NCI-H510A (cell line): ENCODE results near the gene ZMYND11.
"Not testable (repeated sequence)": the region's sequence is repeated elsewhere in the genome, so short reads cannot be mapped to it uniquely, and the experiment has no call there.

Experiments used
- DNase-seq: peaks from one replicate; lab custom pipeline; 2025; lab: John Stamatoyannopoulos, UW

Gene ZMYND11

GRCh38 chr10:282294-283139, 147.3 kb downstream of the ZMYND11 start:
- no peak for DNase-seq

- no peak for DNase-seq
Measured at GRCh38 chr10:283140-283479, 147.9 kb downstream of the ZMYND11 start.

- no peak for DNase-seq
Measured at GRCh38 chr10:283916-284356, 148.7 kb downstream of the ZMYND11 start.

DNA sequence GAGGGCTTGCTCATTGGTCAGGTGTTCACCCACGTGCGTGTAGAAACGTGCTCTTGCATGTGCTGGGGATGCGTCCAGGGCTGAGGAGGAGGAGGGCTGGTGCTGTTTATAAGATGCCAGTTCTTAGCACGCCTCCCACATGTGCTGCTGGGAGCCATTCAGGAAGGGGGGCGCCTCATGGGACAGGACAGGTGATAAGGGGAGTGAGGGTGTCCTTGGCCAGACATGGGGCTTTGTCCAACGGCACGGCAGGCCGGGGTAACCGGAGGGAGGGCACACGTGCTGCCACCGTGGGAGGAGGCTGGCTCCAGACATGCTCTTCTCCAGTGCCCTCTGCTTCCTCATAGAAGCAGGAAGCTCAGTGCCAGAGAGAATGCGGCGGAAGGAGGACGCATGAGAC, 150.0 kb downstream of the ZMYND11 start:
- DNase-seq: no peak

- no peak for DNase-seq
Measured at GRCh38 chr10:287026-287709, 151.9 kb downstream of the ZMYND11 start.

- no peak for DNase-seq
Measured at GRCh38 chr10:287814-288213, 152.6 kb downstream of the ZMYND11 start.

DNA sequence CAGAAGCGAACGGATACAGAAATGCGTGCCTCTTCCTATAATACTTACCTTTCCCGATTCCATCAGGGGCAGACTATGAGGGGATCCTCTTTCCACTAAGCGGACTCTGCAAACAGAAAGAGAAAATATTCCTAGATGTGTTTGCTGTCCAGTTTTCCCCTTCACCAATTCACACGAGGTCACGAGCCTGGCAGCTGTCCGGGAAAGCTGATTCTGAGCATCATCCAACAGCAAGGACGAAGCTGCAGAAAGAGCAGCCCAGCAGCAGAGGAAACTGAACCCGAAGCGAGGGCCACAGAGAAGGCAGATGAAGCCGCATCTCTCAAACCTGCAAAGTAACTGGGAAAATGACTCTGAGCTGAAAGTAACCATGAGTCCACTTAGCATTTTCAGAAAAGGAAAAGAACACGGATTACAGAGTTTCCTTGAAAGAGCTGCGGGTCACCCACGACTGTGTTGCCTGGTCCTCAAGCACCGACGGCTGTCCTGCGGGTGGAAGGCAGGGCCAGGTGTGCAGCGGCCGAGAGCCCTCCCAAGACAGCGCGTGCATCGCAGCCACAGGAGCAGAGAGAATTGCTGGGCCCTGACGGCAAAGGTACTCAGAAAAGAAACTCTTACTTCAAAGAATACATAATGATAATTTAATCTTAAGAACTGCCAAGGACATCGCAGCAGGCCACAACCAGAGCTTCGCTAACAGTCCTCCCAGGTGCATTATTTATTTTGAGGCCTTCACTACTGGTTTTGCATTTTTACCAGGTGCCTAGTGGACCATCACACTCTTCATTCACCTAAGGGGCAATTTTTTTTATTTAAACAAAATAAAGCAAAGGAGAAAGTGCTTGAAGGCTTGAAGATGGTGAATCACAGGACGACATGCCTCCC, 153.3 kb downstream of the ZMYND11 start:
- DNase-seq: no peak

GRCh38 chr10:289581-289980, 154.3 kb downstream of the ZMYND11 start:
- DNase-seq: no peak

GRCh38 chr10:290026-290725, 154.9 kb downstream of the ZMYND11 start:
- no peak for DNase-seq

DNA sequence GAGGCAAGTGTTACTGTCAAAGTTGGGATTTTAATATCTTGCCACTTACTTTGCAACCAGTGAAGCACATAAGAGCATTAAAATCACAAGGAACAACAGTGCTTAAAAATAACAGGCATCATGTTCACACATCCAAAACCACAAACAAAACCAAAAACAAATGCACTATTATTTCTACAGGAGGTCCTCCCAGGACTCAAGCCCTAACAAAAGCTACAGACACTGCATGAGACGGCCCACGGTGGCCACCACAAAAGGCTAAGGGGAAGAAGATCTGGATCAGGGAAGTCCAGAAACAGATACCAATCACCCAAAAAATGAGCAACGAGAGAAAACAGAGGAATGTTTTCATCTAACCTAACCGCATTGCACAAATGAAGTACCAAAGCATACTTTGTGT, 158.4 kb downstream of the ZMYND11 start:
- DNase-seq: no peak

- no peak for DNase-seq
Measured at GRCh38 chr10:297567-297966, 162.3 kb downstream of the ZMYND11 start.

DNA sequence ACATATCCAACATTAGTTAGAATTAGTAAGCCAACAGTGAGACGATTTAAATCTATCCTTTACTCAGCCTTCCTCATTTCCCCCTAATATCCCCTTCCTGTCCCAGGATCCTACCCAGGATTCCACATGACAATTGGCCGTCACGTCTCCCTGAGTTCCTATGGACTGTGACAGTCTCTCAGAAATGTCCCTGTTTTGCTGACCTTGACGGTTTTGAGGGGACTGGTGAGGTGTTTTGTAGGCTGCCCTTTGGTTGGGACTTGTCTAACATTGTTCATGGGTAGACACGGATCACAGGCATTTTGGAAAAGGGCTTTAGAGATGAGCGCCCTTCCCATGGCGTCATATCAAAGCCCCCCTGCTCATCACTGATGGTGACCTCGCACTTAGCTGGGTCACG, 162.8 kb downstream of the ZMYND11 start:
- no peak for DNase-seq

- no peak for DNase-seq
Measured at GRCh38 chr10:299512-299911, 164.3 kb downstream of the ZMYND11 start.

- no peak for DNase-seq
Measured at GRCh38 chr10:299969-300368, 164.7 kb downstream of the ZMYND11 start.

- DNase-seq: not testable (repeated sequence)
Measured at GRCh38 chr10:300580-300979, 165.3 kb downstream of the ZMYND11 start.

GRCh38 chr10:301536-301935, 166.3 kb downstream of the ZMYND11 start:
- no peak for DNase-seq
